ENCODE data around the gene PDPK1. TPM values are rescaled to one million over a fixed set of nuclear protein-coding genes. Genes with fewer than 3 reads are reported as not detected.

The PDPK1 gene
- total RNA-seq: 26.7 and 37.1 TPM in 2 replicates

- TF ChIP-seq CTCF (IDR thresholded peaks at IDR 0.05; ENCODE audit: insufficient read depth, low read depth, low read length): no peak
- H3K4me3 ChIP-seq (ENCODE audit: low read depth, low read length): peak within 1 kb of the TSS; percentile 72
- DNase-seq (ENCODE audit: low read depth): peak; percentile 94
These were observed at the start of gene PDPK1 for GRCh38 chr16:2537451-2538379. TSS of gene PDPK1 (plus strand) at chr16:2538021. CDS start at chr16:2538113, 92 bp downstream.

- no peak for DNase-seq (ENCODE audit: low read depth)
- no peak for TF ChIP-seq CTCF (IDR thresholded peaks at IDR 0.05; ENCODE audit: insufficient read depth, low read depth, low read length)
- H3K4me3 ChIP-seq (ENCODE audit: low read depth, low read length): no peak overlapping the region
These were observed 48.2 kb upstream of the PDPK1 start for GRCh38 chr16:2489581-2489980.

GRCh38 chr16:2490190-2491105, 47.4 kb upstream of the PDPK1 start:
- no peak overlapping the region for H3K4me3 ChIP-seq (ENCODE audit: low read depth, low read length)
- no peak for TF ChIP-seq CTCF (IDR thresholded peaks at IDR 0.05; ENCODE audit: insufficient read depth, low read depth, low read length)
- no peak for DNase-seq (ENCODE audit: low read depth)

GRCh38 chr16:2492292-2492691, 45.5 kb upstream of the PDPK1 start:
- no peak for DNase-seq (ENCODE audit: low read depth)
- TF ChIP-seq CTCF (IDR thresholded peaks at IDR 0.05; ENCODE audit: insufficient read depth, low read depth, low read length): no peak
- H3K4me3 ChIP-seq (ENCODE audit: low read depth, low read length): no peak overlapping the region

- DNase-seq (ENCODE audit: low read depth): no peak
- TF ChIP-seq CTCF (IDR thresholded peaks at IDR 0.05; ENCODE audit: insufficient read depth, low read depth, low read length): no peak
- H3K4me3 ChIP-seq (ENCODE audit: low read depth, low read length): no peak overlapping the region
These were observed 44.2 kb upstream of the PDPK1 start for GRCh38 chr16:2493605-2494004.

- no peak for TF ChIP-seq CTCF (IDR thresholded peaks at IDR 0.05; ENCODE audit: insufficient read depth, low read depth, low read length)
- no peak overlapping the region for H3K4me3 ChIP-seq (ENCODE audit: low read depth, low read length)
- no peak for DNase-seq (ENCODE audit: low read depth)
These were observed 43.2 kb upstream of the PDPK1 start for GRCh38 chr16:2494616-2495015.

Measured in fibroblast of villous mesenchyme (primary cell).